A549 (cell line): Measurements from ENCODE around the gene SORCS2. TPM values are rescaled to one million over a fixed set of nuclear protein-coding genes. Genes with fewer than 3 reads are reported as not detected.

Experiments used
- ATAC-seq, 2 experiments: fragments of 200-7000 bp in 1 of 2; fragments of >200 bp in 1 of 2; cut with Nextera tagmentation in 1 of 2; cut with Tn5 transposase in 1 of 2; 3 replicates each; pipeline versions ENCODE4 v1.8.0 to v1.9.1; 2018 to 2020; ENCODE audit warnings: mild to moderate bottlenecking in 1 of 2, moderate library complexity in 1 of 2
- CTCF ChIA-PET: fragments of 300-600 bp; sonication (Branson Sonifier 250); formaldehyde crosslinking; extraction: SDS; loops from one replicate; lab custom pipeline; 2021; ENCODE audit warnings: antibody characterized with exemption, inconsistent platforms; lab: Yijun Ruan, JAX
- POLR2A ChIA-PET: fragments of 350-600 bp; formaldehyde crosslinking; extraction: SDS; loops from one replicate; lab custom pipeline; 2021; ENCODE audit warnings: antibody characterized with exemption, inconsistent platforms; lab: Yijun Ruan, JAX
- DNase-seq, 2 experiments: peaks; one replicate each; pipeline versions ENCODE4 v3.0.0 to v3.0.0-alpha.2; 2011 to 2016; ENCODE audit warnings: low read depth in 1 of 2, low spot score in 1 of 2
- FAIRE-seq: peaks from 2 replicates; lab custom pipeline; 2011; peaks lifted over from hg19 to GRCh38; lab: Jason Lieb, UNC
- H3K27ac ChIP-seq, 2 experiments: fragments of >200 bp; sonication (Bioruptor Twin); formaldehyde crosslinking; 3 replicates each; pipeline ENCODE4 v1.5.1; 2016 to 2017
- H3K4me1 ChIP-seq: fragments of >200 bp; sonication (Bioruptor Twin); formaldehyde crosslinking; 3 replicates; pipeline ENCODE4 v1.6.1; 2016
- H3K4me2 ChIP-seq: fragments of >200 bp; sonication (Bioruptor Twin); formaldehyde crosslinking; 3 replicates; pipeline ENCODE4 v1.6.1; 2016
- H3K4me3 ChIP-seq: fragments of >200 bp; sonication (Bioruptor Twin); formaldehyde crosslinking; 3 replicates; pipeline ENCODE4 v1.5.1; 2016
- H3K9me3 ChIP-seq: fragments of >200 bp; sonication (Bioruptor Twin); formaldehyde crosslinking; 3 replicates; pipeline ENCODE4 v1.6.1; 2016
- BHLHE40 ChIP-seq: IDR thresholded peaks from 2 replicates; pipeline ENCODE4 v1.6.1; 2012; ENCODE audit warnings: low read depth, low read length, inconsistent platforms
- CTCF ChIP-seq: fragments of >200 bp; sonication (Bioruptor Twin); formaldehyde crosslinking; IDR thresholded peaks from 3 replicates; pipeline ENCODE4 v1.5.1; 2016
- EHMT2 ChIP-seq: fragments of 200-600 bp; sonication (generic); IDR thresholded peaks from 2 replicates; pipeline ENCODE4 v1.6.1; 2016; ENCODE audit warnings: antibody characterized with exemption, low read depth, mild to moderate bottlenecking, moderate library complexity
- ESRRA ChIP-seq: fragments of 150-350 bp; IDR thresholded peaks from 2 replicates; pipeline ENCODE4 v1.6.1; 2014; ENCODE audit warnings: mild to moderate bottlenecking, low read length, borderline replicate concordance
- FOSB ChIP-seq: fragments of 250-450 bp; sonication (Bioruptor Pico); IDR thresholded peaks from 2 replicates; pipeline ENCODE4 v1.5.0; 2020; ENCODE audit warnings: mild to moderate bottlenecking, moderate library complexity
- FOSL2 ChIP-seq, 2 experiments: fragments of 450-650 bp in 1 of 2; fragments of >200 bp in 1 of 2; sonication (Bioruptor Twin) in 1 of 2; formaldehyde crosslinking; IDR thresholded peaks; 2 replicates each; pipeline versions ENCODE4 v1.5.0 to v1.6.1; 2016 to 2020; ENCODE audit warnings: mild to moderate bottlenecking in 1 of 2, moderate library complexity in 1 of 2
- FOXS1 ChIP-seq: fragments of 250-450 bp; sonication (Bioruptor Pico); IDR thresholded peaks from 2 replicates; pipeline ENCODE4 v1.5.0; 2020; ENCODE audit warnings: mild to moderate bottlenecking, moderate library complexity
- HDAC2 ChIP-seq: fragments of 200-600 bp; sonication (generic); IDR thresholded peaks from 2 replicates; pipeline ENCODE4 v1.6.1; 2016
- HES2 ChIP-seq: fragments of >200 bp; sonication (Bioruptor Twin); formaldehyde crosslinking; IDR thresholded peaks from 2 replicates; pipeline ENCODE4 v1.6.1; 2016
- HEYL ChIP-seq: fragments of 250-450 bp; sonication (Bioruptor Pico); IDR thresholded peaks from 2 replicates; pipeline ENCODE4 v1.8.0; 2021; ENCODE audit warnings: mild to moderate bottlenecking, moderate library complexity
- HOXB5 ChIP-seq: fragments of 250-450 bp; sonication (Bioruptor Pico); IDR thresholded peaks from 2 replicates; pipeline ENCODE4 v1.5.0; 2020; ENCODE audit warnings: mild to moderate bottlenecking, moderate library complexity
- JUNB ChIP-seq: fragments of >200 bp; sonication (Bioruptor Twin); formaldehyde crosslinking; IDR thresholded peaks from 2 replicates; pipeline ENCODE4 v1.6.1; 2016
- KDM1A ChIP-seq: fragments of 200-600 bp; sonication (generic); IDR thresholded peaks from 2 replicates; pipeline ENCODE4 v1.6.1; 2016; ENCODE audit warnings: low read depth, mild to moderate bottlenecking
- MAFK ChIP-seq: fragments of 450-650 bp; IDR thresholded peaks from 2 replicates; pipeline ENCODE4 v1.6.1; 2014; ENCODE audit not compliant: partially characterized antibody
- NFE2L2 ChIP-seq: fragments of 150-350 bp; conservative IDR thresholded peaks from 2 replicates; pipeline ENCODE4 v1.6.1; 2014; ENCODE audit warnings: low read length
- NPAS2 ChIP-seq: fragments of 250-450 bp; sonication (Bioruptor Pico); IDR thresholded peaks from 2 replicates; pipeline ENCODE4 v1.8.0; 2022; ENCODE audit warnings: mild to moderate bottlenecking, moderate library complexity, borderline replicate concordance
- POLR2AphosphoS2 ChIP-seq: conservative IDR thresholded peaks from 2 replicates; pipeline ENCODE4 v1.6.1; 2012; ENCODE audit warnings: low read length, improper control_type of control experiment, inconsistent platforms
- RAD21 ChIP-seq, 2 experiments: fragments of >200 bp in 1 of 2; sonication (Bioruptor Twin) in 1 of 2; formaldehyde crosslinking in 1 of 2; IDR thresholded peaks in 1 of 2; conservative IDR thresholded peaks in 1 of 2; 2 replicates in 1 of 2; 3 replicates in 1 of 2; pipeline ENCODE4 v1.6.1; 2012 to 2018; ENCODE audit warnings: inconsistent platforms in 1 of 2
- RCOR1 ChIP-seq: fragments of 150-350 bp; IDR thresholded peaks from 2 replicates; pipeline ENCODE4 v1.6.1; 2014; ENCODE audit warnings: antibody characterized with exemption, low read length, low read depth
- RFX5 ChIP-seq: fragments of 450-650 bp; IDR thresholded peaks from 2 replicates; pipeline ENCODE4 v1.7.1; 2014; ENCODE audit warnings: antibody characterized with exemption, mild to moderate bottlenecking, moderate library complexity
- RNF2 ChIP-seq: fragments of 200-600 bp; sonication (generic); IDR thresholded peaks from 2 replicates; pipeline ENCODE4 v1.6.1; 2016; ENCODE audit warnings: low read depth, mild to moderate bottlenecking, antibody characterized with exemption, moderate library complexity, borderline replicate concordance
- SMC3 ChIP-seq: fragments of >200 bp; sonication (Bioruptor Twin); formaldehyde crosslinking; IDR thresholded peaks from 3 replicates; pipeline ENCODE4 v1.6.1; 2018; ENCODE audit warnings: inconsistent platforms
- WGBS: methylation state at CpG from one replicate; pipeline ENCODE4 v1.1.6; 2017; ENCODE audit errors: missing lambda C conversion rate; 5-methylcytosine and 5-hydroxymethylcytosine counted together
- polyA plus RNA-seq, 4 experiments: library from polyadenylated mRNA; depleted of rRNA in 3 of 4; stranded (reverse); fragments of >200 nt; fragmentation: RNase III in 1 of 4; extraction: RNeasy Plus Mini Kit Qiagen cat#74134 plus additional on column Dnase treatment in 1 of 4; gene quantifications; 2 replicates in 3 of 4; 3 replicates in 1 of 4; pipeline ENCODE4 v1.2.3, GENCODE V29; 2011 to 2017
- TF ChIP-seq, protein P1 (sequence below): IDR thresholded peaks from 2 replicates; pipeline ENCODE4 v1.6.1; 2012
- TF ChIP-seq, protein P2 (sequence below): fragments of 250-450 bp; sonication (Bioruptor Pico); IDR thresholded peaks from 2 replicates; pipeline ENCODE4 v1.5.0; 2021; ENCODE audit warnings: mild to moderate bottlenecking, moderate library complexity, borderline replicate concordance

Gene SORCS2
- polyA plus RNA-seq, 2 of the 4 experiments (the other 2 are of a cell fraction): 1.4 to 4.6 TPM

GRCh38 chr4:7206385-7206784 lies 14.0 kb downstream of the SORCS2 start:
- ATAC-seq (peak; percentile 64 to 68), DNase-seq (peak in 1 of 2 experiments; percentile 41), FAIRE-seq (no peak)
- 19% methylated on average over 6 of the region's 9 CpGs for WGBS
- TF ChIP-seq HOXB5: no peak
- TF ChIP-seq RFX5: no peak
- no peak for TF ChIP-seq RAD21 (conservative IDR thresholded peaks at IDR 0.05 in 1 of 2, IDR thresholded peaks at IDR 0.05 in 1 of 2)
- peak; percentile 51 for TF ChIP-seq MAFK
- no peak for TF ChIP-seq RNF2
- no peak for TF ChIP-seq HES2
- no peak for TF ChIP-seq HDAC2
- TF ChIP-seq SMC3: no peak
- TF ChIP-seq FOSL2 (IDR thresholded peaks at IDR 0.05): no peak
- TF ChIP-seq FOSL2 (CRISPR knock-in tag; IDR thresholded peaks at IDR 0.05): peak; percentile 19; the same call in 1 of the 2 replicates
- TF ChIP-seq, protein P1, sequence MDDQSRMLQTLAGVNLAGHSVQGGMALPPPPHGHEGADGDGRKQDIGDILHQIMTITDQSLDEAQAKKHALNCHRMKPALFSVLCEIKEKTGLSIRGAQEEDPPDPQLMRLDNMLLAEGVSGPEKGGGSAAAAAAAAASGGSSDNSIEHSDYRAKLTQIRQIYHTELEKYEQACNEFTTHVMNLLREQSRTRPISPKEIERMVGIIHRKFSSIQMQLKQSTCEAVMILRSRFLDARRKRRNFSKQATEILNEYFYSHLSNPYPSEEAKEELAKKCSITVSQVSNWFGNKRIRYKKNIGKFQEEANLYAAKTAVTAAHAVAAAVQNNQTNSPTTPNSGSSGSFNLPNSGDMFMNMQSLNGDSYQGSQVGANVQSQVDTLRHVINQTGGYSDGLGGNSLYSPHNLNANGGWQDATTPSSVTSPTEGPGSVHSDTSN: no peak
- peak; percentile 29; the same call in 1 of the 2 replicates for TF ChIP-seq NFE2L2
- no peak for TF ChIP-seq FOSB (CRISPR knock-in tag)
- no peak for TF ChIP-seq CTCF
- TF ChIP-seq JUNB: no peak
- no peak for TF ChIP-seq ESRRA
- no peak for TF ChIP-seq EHMT2
- TF ChIP-seq NPAS2 (CRISPR knock-in tag): no peak
- TF ChIP-seq FOXS1 (CRISPR knock-in tag): no peak
- no peak for TF ChIP-seq RCOR1
- no peak for TF ChIP-seq POLR2AphosphoS2
- no peak for TF ChIP-seq HEYL (CRISPR knock-in tag)
- TF ChIP-seq BHLHE40: no peak
- TF ChIP-seq KDM1A: no peak
- peak overlapping the region; percentile 80 for H3K4me2 ChIP-seq
- ChIA-PET CTCF (interaction anchor here (0.7 to 2.8 kb wide), 7 partner anchors 11 to 129 kb away, joined by 3 to 23 read pairs (median 3); partner anchors contain the start of gene SORCS2), POLR2A (interaction anchor here (1.1 to 1.3 kb wide), 2 partner anchors 11 to 60 kb away, joined by 3 to 4 read pairs; no protein-coding TSS in a partner anchor)
- peak overlapping the region; percentile 96 for H3K27ac ChIP-seq
- H3K9me3 ChIP-seq: no peaks in the 10 kb centered on the region
- no peak overlapping the region for H3K4me3 ChIP-seq
- peaks cover 61% of the 10 kb centered on the region for H3K4me1 ChIP-seq

DNA sequence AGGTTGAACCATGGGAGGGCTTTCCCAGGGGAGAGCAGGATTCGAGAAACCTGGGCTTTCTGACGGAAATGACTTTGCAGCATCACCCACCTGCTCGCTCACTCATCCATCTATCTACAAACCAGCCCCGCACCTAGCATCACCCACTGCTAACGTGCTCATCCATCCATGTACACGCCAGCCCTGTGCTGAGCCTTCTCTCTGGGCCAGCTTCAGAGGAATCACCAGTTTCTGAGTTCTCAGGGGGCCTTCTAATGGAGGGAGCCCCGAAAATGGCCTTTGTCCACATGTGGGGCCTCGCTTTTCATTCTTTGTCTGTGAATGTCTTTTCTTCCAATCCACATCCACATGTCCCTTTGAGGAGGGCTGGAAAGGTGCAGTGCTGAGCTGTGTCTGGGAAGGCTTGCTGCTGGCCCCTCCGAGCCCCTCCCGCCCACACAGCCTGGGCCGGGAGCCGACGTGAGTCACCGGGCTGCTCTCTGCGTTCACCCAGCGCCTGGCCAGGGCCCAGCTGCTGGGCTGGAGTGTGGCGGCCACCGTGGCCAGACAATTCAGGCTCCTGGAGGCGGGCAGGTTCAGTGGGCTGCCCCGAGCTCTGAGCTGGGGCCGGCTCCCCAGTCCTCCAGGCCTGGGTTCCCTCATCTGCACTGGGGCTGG lies 14.7 kb downstream of the SORCS2 start:
- POLR2A ChIA-PET: interaction anchor here (1.1 kb wide), 1 partner anchor 10 kb away, joined by 3 read pairs; no protein-coding TSS in a partner anchor
- Histone ChIP-seq H3K4me1 (peaks cover 68% of the 10 kb centered on the region), H3K9me3 (no peaks in the 10 kb centered on the region), H3K27ac (peak overlapping the region; percentile 96), H3K4me3 (no peak overlapping the region), H3K4me2 (peak overlapping the region; percentile 80)
- TF ChIP-seq, protein P2, sequence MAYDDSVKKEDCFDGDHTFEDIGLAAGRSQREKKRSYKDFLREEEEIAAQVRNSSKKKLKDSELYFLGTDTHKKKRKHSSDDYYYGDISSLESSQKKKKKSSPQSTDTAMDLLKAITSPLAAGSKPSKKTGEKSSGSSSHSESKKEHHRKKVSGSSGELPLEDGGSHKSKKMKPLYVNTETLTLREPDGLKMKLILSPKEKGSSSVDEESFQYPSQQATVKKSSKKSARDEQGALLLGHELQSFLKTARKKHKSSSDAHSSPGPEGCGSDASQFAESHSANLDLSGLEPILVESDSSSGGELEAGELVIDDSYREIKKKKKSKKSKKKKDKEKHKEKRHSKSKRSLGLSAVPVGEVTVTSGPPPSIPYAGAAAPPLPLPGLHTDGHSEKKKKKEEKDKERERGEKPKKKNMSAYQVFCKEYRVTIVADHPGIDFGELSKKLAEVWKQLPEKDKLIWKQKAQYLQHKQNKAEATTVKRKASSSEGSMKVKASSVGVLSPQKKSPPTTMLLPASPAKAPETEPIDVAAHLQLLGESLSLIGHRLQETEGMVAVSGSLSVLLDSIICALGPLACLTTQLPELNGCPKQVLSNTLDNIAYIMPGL (CRISPR knock-in tag): no peak
- TF ChIP-seq FOSL2 (IDR thresholded peaks at IDR 0.05) (no peak), FOSL2 (CRISPR knock-in tag; IDR thresholded peaks at IDR 0.05) (peak; percentile 61)
- WGBS: 20% methylated on average over 17 of the region's 21 CpGs
- ATAC-seq (peak; percentile 93 to 94), FAIRE-seq (no peak), DNase-seq (peak; percentile 55 to 56)
- CTCF ChIA-PET: interaction anchor here (0.7 to 2.8 kb wide), 6 partner anchors 12 to 89 kb away, joined by 3 to 23 read pairs (median 4); partner anchors contain the start of gene SORCS2
